HK-2 (cell line): ENCODE results near the gene PWWP2B.
"Not testable (repeated sequence)": the region's sequence is repeated elsewhere in the genome, so short reads cannot be mapped to it uniquely, and the experiment has no call there.

Experiments used
- DNase-seq: peaks from one replicate; pipeline ENCODE4 v3.0.0-alpha.2; 2018; ENCODE audit not compliant: unreplicated experiment

The PWWP2B gene

DNA sequence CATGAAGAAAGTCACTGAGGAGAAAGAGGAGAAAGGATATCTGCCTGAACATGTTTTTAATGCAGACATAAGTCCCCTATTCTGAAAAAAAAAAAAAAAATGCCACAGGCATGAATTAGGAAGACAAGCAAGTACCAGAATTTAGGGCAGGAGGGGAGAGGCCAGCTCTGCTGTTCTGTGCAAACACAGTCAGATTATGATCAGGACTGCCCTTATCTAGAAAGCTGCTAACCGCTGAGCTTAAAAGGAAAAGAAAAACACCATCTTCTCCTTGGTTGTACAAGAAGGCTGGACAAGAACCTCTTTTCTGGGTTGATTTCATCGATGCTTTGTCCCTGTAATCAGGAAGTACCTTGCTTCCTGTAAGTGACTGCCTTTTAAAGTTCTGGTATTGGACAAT lies 15.3 kb upstream of the PWWP2B start:
- DNase-seq = no peak

- DNase-seq = no peak
Measured at GRCh38 chr10:132382231-132382922, 14.6 kb upstream of the PWWP2B start.

- no peak for DNase-seq
Measured at GRCh38 chr10:132383101-132383500, 13.9 kb upstream of the PWWP2B start.

DNA sequence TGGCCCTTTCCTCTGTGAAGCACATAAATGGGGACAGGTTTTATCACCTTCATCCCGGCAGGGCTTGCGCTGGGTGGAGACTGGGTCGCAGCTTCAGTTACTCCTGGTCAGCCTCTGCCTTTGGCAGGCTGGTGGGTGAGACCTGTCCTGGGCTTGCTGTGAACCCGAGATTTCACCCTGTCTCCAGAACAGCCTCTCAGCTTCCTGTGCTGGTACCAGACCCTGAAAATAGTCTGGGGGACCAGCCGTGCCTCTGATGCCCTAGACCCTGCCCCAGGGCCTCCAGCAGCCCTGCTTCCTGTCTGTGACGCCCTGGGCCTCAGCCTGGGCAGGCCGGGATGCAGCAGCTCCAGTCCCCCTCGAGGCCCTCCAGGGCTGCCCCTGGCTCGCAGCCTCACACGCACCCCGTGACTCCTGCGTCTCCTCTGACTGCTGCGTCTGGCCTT lies 13.2 kb upstream of the PWWP2B start:
- no peak for DNase-seq

GRCh38 chr10:132384618-132385388 lies 12.2 kb upstream of the PWWP2B start:
- no peak for DNase-seq

GRCh38 chr10:132385389-132385667 lies 11.7 kb upstream of the PWWP2B start:
- no peak for DNase-seq

GRCh38 chr10:132385721-132386418 lies 11.1 kb upstream of the PWWP2B start:
- DNase-seq = no peak

- DNase-seq = no peak
Measured at GRCh38 chr10:132386419-132386831, 10.6 kb upstream of the PWWP2B start.

DNA sequence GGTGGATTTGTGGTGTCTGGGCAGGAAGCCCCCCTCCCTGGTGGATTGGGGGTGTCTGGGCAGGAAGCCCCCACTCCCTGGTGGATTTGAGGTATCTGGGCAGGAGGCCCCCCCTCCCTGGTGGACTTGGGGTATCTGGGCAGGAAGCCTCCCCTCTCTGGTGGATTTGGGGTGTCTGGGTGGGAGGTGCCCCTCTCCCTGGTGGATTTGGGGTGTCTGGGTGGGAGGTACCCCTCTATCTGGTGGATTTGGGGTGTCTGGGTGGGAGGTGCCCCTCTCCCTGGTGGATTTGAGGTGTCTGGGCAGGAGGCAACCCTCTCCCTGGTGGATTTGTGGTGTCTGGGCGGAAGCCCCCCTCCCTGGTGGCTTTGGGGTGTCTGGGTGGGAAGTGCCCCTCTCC lies 10.1 kb upstream of the PWWP2B start:
- not testable (repeated sequence) for DNase-seq

GRCh38 chr10:132387764-132388210 lies 9.2 kb upstream of the PWWP2B start:
- peak; percentile 82 for DNase-seq

- no peak for DNase-seq
Measured at GRCh38 chr10:132388891-132389432, 8.0 kb upstream of the PWWP2B start.

DNA sequence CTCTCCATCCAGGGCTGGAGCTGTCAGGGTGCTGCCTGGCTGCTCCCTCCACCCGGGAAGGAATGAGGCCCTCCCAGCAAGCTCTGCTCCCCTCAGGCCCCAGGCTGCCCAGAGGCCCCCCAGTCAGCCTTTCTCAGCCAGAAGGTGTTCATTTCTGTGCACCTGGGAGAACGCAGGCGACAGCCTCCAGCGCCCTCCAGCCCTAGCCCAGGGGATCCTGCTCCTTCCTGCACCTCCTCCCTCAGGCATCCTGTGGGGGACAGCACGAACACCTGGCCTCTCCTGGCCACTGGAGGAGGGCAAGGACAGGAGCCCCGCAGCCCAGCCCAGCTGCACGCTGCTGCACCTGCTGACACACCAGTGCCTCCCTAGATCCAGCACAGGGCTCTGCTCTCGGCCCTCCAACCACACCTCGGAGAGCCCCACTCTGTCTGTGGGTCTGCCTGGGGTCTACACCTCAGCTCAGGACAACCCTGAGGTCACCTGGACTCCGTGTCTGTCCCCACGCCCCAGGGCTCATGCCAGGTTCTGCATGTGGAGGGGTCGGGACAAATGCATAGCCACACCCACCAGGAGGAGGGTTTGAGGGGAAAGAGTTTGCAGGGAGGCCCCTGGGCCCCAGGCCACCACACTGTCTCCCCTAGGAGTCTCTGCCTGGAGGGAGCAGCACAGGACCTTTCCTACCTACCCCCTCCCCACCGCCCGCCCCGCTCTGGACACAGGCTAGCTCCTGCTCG lies 7.4 kb upstream of the PWWP2B start:
- DNase-seq = no peak

- no peak for DNase-seq
Measured at GRCh38 chr10:132390170-132390920, 6.7 kb upstream of the PWWP2B start.

GRCh38 chr10:132390921-132391675 lies 5.9 kb upstream of the PWWP2B start:
- no peak for DNase-seq

GRCh38 chr10:132391676-132392020 lies 5.4 kb upstream of the PWWP2B start:
- DNase-seq = no peak

DNA sequence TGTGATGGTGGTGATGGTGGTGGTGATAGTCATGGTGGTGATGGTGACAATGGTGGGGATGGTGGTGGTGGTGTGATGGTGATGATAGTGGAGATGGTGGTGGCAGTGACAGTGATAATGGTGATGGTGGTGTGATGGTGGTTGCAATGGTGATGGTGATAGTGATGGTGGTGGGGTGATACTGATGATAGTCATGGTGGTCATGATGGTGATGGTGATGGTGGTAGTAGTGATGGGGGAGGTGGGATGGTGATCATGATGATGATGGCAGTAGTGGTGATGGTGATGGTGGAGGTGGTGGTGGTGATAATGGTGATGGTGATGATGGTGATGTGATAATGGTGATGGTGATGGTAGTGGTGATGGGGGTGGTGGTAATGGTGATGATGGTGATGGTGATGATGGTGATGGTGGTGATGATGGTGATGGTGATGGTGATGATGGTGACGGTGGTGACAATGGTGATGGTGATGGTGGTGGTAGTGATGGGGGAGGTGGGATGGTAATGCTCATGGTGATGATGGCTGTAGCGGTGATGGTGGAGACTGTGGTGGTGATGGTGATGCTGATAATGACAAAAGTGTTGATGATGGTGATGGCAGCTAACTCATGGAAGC lies 4.7 kb upstream of the PWWP2B start:
- no peak for DNase-seq

- DNase-seq = peak; percentile 49
Measured at GRCh38 chr10:132392811-132393694, 3.9 kb upstream of the PWWP2B start.

DNA sequence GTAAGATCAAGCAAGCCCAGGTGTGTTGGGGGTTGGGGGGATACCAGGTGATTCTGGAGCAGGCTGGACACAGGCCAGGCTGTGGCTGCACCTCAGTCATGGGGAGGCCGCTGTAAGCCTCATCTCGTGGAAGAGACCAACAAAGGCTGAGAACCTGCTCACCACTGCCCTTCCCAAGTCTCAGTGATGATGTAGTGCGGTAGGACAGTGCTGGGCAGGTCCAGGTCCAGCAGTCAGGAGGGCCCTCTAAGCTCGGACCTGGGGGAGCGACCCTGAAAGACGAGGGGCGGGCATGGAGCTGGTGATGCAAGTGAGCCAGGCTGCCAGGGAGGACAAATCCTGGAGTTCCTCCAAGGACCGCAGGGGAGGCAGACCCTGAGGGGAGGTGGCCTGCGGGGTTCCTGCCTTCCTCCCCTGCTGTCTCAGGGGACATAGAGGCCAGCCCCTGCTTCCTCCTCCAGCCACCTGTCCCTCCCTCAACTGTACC lies 3.3 kb upstream of the PWWP2B start:
- DNase-seq = no peak
